IMR-90 (cell line): Measurements from ENCODE around the gene BAHD1. TPM values are rescaled to one million over a fixed set of nuclear protein-coding genes. Genes with fewer than 3 reads are reported as not detected.

Source experiments
- ATAC-seq: fragments of 200-7000 bp; cut with Tn5 transposase; 2 replicates; pipeline ENCODE4 v1.9.1; 2020; ENCODE audit warnings: low read depth, mild to moderate bottlenecking, moderate library complexity
- BruUV-seq: library from RNA; stranded (reverse); fragments of 400-500 nt; replicated peaks from 2 replicates; lab custom pipeline; 2021; lab: Mats Ljungman, UMichigan
- CTCF ChIA-PET: fragments of 300-600 bp; formaldehyde crosslinking; extraction: SDS; loops from one replicate; lab custom pipeline; 2021; ENCODE audit warnings: antibody characterized with exemption; lab: Yijun Ruan, JAX
- POLR2A ChIA-PET: fragments of 300-600 bp; sonication (Branson Sonifier 250); formaldehyde crosslinking; loops from one replicate; lab custom pipeline; 2022; ENCODE audit warnings: antibody characterized with exemption; ENCODE audit not compliant: unreplicated experiment; lab: Charles Lee
- DNase-seq: peaks from one replicate; pipeline ENCODE4 v3.0.0; 2013
- H2AFZ ChIP-seq: replicated peaks from 2 replicates; pipeline ENCODE3; 2013; ENCODE audit warnings: low read length, mild to moderate bottlenecking; ENCODE audit not compliant: poor library complexity
- H2AK5ac ChIP-seq: 2 replicates; pipeline ENCODE4 v1.6.1; 2013; ENCODE audit warnings: low read depth, low read length, inconsistent platforms
- H2AK9ac ChIP-seq: replicated peaks from 2 replicates; pipeline ENCODE3; 2013; ENCODE audit warnings: mild to moderate bottlenecking, low read depth, low read length, moderate library complexity; ENCODE audit not compliant: poor library complexity
- H2BK120ac ChIP-seq: 2 replicates; pipeline ENCODE4 v1.6.1; 2013; ENCODE audit warnings: low read depth, low read length, inconsistent platforms
- H2BK15ac ChIP-seq: 3 replicates; pipeline ENCODE4 v1.6.1; 2013; ENCODE audit warnings: low read depth, low read length, inconsistent platforms
- H2BK20ac ChIP-seq: 2 replicates; pipeline ENCODE4 v1.6.1; 2013; ENCODE audit warnings: low read depth, mild to moderate bottlenecking, inconsistent platforms, low read length, moderate library complexity
- H2BK5ac ChIP-seq: 2 replicates; pipeline ENCODE4 v1.6.1; 2013; ENCODE audit warnings: mild to moderate bottlenecking, low read depth, low read length, inconsistent platforms; ENCODE audit not compliant: poor library complexity, severe bottlenecking
- H3K14ac ChIP-seq: replicated peaks from 2 replicates; pipeline ENCODE4 v1.6.1; 2013; ENCODE audit warnings: low read depth, low read length, inconsistent platforms
- H3K18ac ChIP-seq: 2 replicates; pipeline ENCODE4 v1.6.1; 2013; ENCODE audit warnings: low read depth, low read length, control low read depth
- H3K23ac ChIP-seq: 2 replicates; pipeline ENCODE4 v1.6.1; 2013; ENCODE audit warnings: low read depth, low read length, inconsistent platforms
- H3K27ac ChIP-seq: 2 replicates; pipeline ENCODE4 v1.5.1; 2013; ENCODE audit warnings: mild to moderate bottlenecking, control low read depth, low read length; ENCODE audit not compliant: insufficient read depth
- H3K27me3 ChIP-seq: 2 replicates; pipeline ENCODE4 v1.6.1; 2013; ENCODE audit warnings: low read length; ENCODE audit not compliant: control insufficient read depth, insufficient read depth
- H3K36me3 ChIP-seq: 2 replicates; pipeline ENCODE4 v1.6.1; 2013; ENCODE audit warnings: low read length, mixed read lengths; ENCODE audit not compliant: control insufficient read depth, insufficient read depth
- H3K4ac ChIP-seq: 2 replicates; pipeline ENCODE4 v1.6.1; 2013; ENCODE audit warnings: low read depth, low read length, inconsistent platforms
- H3K4me1 ChIP-seq: 2 replicates; pipeline ENCODE4 v1.6.1; 2013; ENCODE audit warnings: low read length, mixed read lengths; ENCODE audit not compliant: control insufficient read depth, insufficient read depth
- H3K4me2 ChIP-seq: 2 replicates; pipeline ENCODE4 v1.6.1; 2013; ENCODE audit warnings: low read depth, mild to moderate bottlenecking, control low read depth, low read length, moderate library complexity
- H3K4me3 ChIP-seq: 2 replicates; pipeline ENCODE4 v1.5.1; 2013; ENCODE audit warnings: low read depth, mild to moderate bottlenecking, control low read depth, low read length, moderate library complexity; ENCODE audit not compliant: insufficient read depth
- H3K56ac ChIP-seq: 2 replicates; pipeline ENCODE4 v1.6.1; 2013; ENCODE audit warnings: low read length, inconsistent platforms; ENCODE audit not compliant: insufficient read depth; ENCODE audit errors: extremely low read depth
- H3K79me1 ChIP-seq, 2 experiments: 2 replicates each; pipeline ENCODE4 v1.6.1; 2013; ENCODE audit warnings: low read length in 2 of 2, inconsistent platforms in 1 of 2, low read depth in 1 of 2
- H3K9ac ChIP-seq: 2 replicates; pipeline ENCODE4 v1.6.1; 2013; ENCODE audit warnings: low read depth, low read length, control low read depth
- H3K9me1 ChIP-seq: 2 replicates; pipeline ENCODE4 v1.6.1; 2013; ENCODE audit warnings: low read length, inconsistent platforms; ENCODE audit not compliant: insufficient read depth
- H3K9me3 ChIP-seq: 2 replicates; pipeline ENCODE4 v1.6.1; 2013; ENCODE audit warnings: low read length; ENCODE audit not compliant: control insufficient read depth, insufficient read depth
- H4K20me1 ChIP-seq: 2 replicates; pipeline ENCODE4 v1.6.1; 2013; ENCODE audit warnings: low read length, inconsistent platforms; ENCODE audit not compliant: insufficient read depth
- H4K5ac ChIP-seq: 2 replicates; pipeline ENCODE4 v1.6.1; 2013; ENCODE audit warnings: mild to moderate bottlenecking, low read depth, low read length, control low read depth
- H4K8ac ChIP-seq, 2 experiments: 2 replicates each; pipeline ENCODE4 v1.6.1; 2013; ENCODE audit warnings: low read depth in 2 of 2, low read length in 2 of 2, control low read depth in 1 of 2, inconsistent platforms in 1 of 2
- H4K91ac ChIP-seq: 2 replicates; pipeline ENCODE4 v1.6.1; 2013; ENCODE audit warnings: low read depth, low read length, inconsistent platforms; ENCODE audit not compliant: insufficient read depth
- CEBPB ChIP-seq: IDR thresholded peaks from 2 replicates; pipeline ENCODE4 v1.6.1; 2012; ENCODE audit warnings: low read depth, low read length, improper control_type of control experiment
- FOS ChIP-seq: fragments of 150-350 bp; IDR thresholded peaks from 2 replicates; pipeline ENCODE4 v1.6.1; 2016; ENCODE audit warnings: low read depth, low read length
- MAFK ChIP-seq: IDR thresholded peaks from 2 replicates; pipeline ENCODE4 v1.6.1; 2012; ENCODE audit warnings: low read depth, low read length, improper control_type of control experiment
- MXI1 ChIP-seq: IDR thresholded peaks from 2 replicates; pipeline ENCODE4 v1.6.1; 2012; ENCODE audit warnings: low read depth, mild to moderate bottlenecking, low read length, moderate library complexity, borderline replicate concordance
- NFE2L2 ChIP-seq: fragments of 150-350 bp; IDR thresholded peaks from 2 replicates; pipeline ENCODE4 v1.6.1; 2016; ENCODE audit warnings: low read depth, mild to moderate bottlenecking, low read length
- SMC3 ChIP-seq: fragments of 150-350 bp; IDR thresholded peaks from 2 replicates; pipeline ENCODE4 v1.6.1; 2016; ENCODE audit warnings: low read depth, mild to moderate bottlenecking, antibody characterized with exemption, low read length, moderate library complexity
- WGBS, 2 experiments: methylation state at CpG; one replicate each; pipeline versions ENCODE4 v1.1.5 to v1.1.7; 2013; ENCODE audit warnings: missing lambda C conversion rate in 2 of 2; ENCODE audit not compliant: insufficient read length in 1 of 2; ENCODE audit errors: extremely low coverage in 2 of 2; 5-methylcytosine and 5-hydroxymethylcytosine counted together
- dilution Hi-C: fragments of 300-500 bp; cut with HindIII; formaldehyde crosslinking; loops from one replicate; pipeline ENCODE4 v1.14.3; 2018; ENCODE audit warnings: low sequenced_read_pairs; ENCODE audit not compliant: unreplicated experiment
- in situ Hi-C: fragments of 300-500 bp; cut with MboI; formaldehyde crosslinking; loops from 3 replicates; pipeline ENCODE4 v1.14.3; 2019; ENCODE audit warnings: low sequenced_read_pairs, inconsistent platforms, mixed read lengths
- intact Hi-C: fragments of 100-400 bp; cut with micrococcal nuclease; formaldehyde crosslinking; loops from 2 replicates; pipeline ENCODE4 v1.10.0; 2022
- polyA plus RNA-seq, 3 experiments: library from polyadenylated mRNA; depleted of rRNA; stranded (reverse); fragments of >200 nt; gene quantifications; 2 replicates each; pipeline ENCODE4 v1.2.3, GENCODE V29; 2012; ENCODE audit warnings: low replicate concordance in 1 of 3
- total RNA-seq: library from RNA; depleted of rRNA; stranded (reverse); fragments of >200 nt; gene quantifications from 2 replicates; pipeline ENCODE4 v1.2.3, GENCODE V29; 2012

Gene BAHD1
- total and polyA plus RNA-seq, 2 of the 4 experiments (the other 2 are of a cell fraction): 3.0 to 8.7 TPM

- Histone ChIP-seq H2AK9ac (peak overlapping the region; percentile 85), H3K4me3 (peak overlapping the region; percentile 44), H3K9me1 (no peaks in the 10 kb centered on the region), H3K56ac (no peak overlapping the region), H3K14ac (no peak overlapping the region), H4K8ac (no peak overlapping the region), H4K91ac (no peak overlapping the region), H2AFZ (peak overlapping the region; percentile 91), H3K18ac (no peak overlapping the region), H3K23ac (0 out of 2 replicates have a peak overlapping the region, but pooled peaks have one; percentile 69), H4K20me1 (no peaks in the 10 kb centered on the region), H2BK120ac (no peak overlapping the region), H3K4me1 (peaks cover 4% of the 10 kb centered on the region; the same call in 1 of the 2 replicates), H4K5ac (no peak overlapping the region), H3K27me3 (peaks cover 36% of the 10 kb centered on the region), H3K79me1 (no peaks in the 10 kb centered on the region), H3K9ac (peak overlapping the region; percentile 6; the same call in 1 of the 2 replicates), H2AK5ac (no peak overlapping the region), H3K9me3 (no peaks in the 10 kb centered on the region), H3K36me3 (no peaks in the 10 kb centered on the region), H2BK15ac (no peak overlapping the region), H3K4me2 (peak overlapping the region; percentile 71), H3K27ac (no peak overlapping the region), H3K4ac (no peak overlapping the region), H2BK20ac (no peak overlapping the region), H2BK5ac (no peak overlapping the region)
- ATAC-seq: peak; percentile 79
- BruUV-seq: no TSS peak
- peak; percentile 66 for TF ChIP-seq CEBPB
- no peak for TF ChIP-seq MAFK
- no peak for TF ChIP-seq SMC3
- TF ChIP-seq MXI1: no peak
- no peak for TF ChIP-seq NFE2L2
- no peak for TF ChIP-seq FOS
- WGBS, 2 experiments: 5% methylated on average over 21 of the region's 61 CpGs; no CpG with 5 or more reads in 1 of the 2 experiments
- ChIA-PET POLR2A (no interaction called here), CTCF (no interaction called here)
- in situ Hi-C loops: no loop called here
- intact Hi-C loops: loop anchor here (5.0 kb wide), 1 partner anchor 69 kb away; the partner anchor contains the start of gene BAHD1
- dilution Hi-C loops: no loop called here
- DNase-seq: no peak
These were observed 70.8 kb downstream of the BAHD1 start for GRCh38 chr15:40511472-40512133.
